Activated CD4-positive, CD25-positive, alpha-beta regulatory T cell treated with anti-CD3 and anti-CD28 coated beads, Interleukin-2, amount 50 U/mL, for 24 hours (primary cell): ENCODE data around the gene LAMA3.
"Not testable (repeated sequence)": the region's sequence is repeated elsewhere in the genome, so short reads cannot be mapped to it uniquely, and the experiment has no call there.

ENCODE experiments used
- ATAC-seq, 2 donors: fragments of 150-1000 bp; cut with Tn5 transposase; one replicate each; pipeline ENCODE4 v1.10.0; 2021; ENCODE audit warnings: mild to moderate bottlenecking in 1 of 2, moderate library complexity in 1 of 2

Gene LAMA3

GRCh38 chr18:23710068-23710527 lies 20.8 kb downstream of the LAMA3 start:
- no peak for ATAC-seq

DNA sequence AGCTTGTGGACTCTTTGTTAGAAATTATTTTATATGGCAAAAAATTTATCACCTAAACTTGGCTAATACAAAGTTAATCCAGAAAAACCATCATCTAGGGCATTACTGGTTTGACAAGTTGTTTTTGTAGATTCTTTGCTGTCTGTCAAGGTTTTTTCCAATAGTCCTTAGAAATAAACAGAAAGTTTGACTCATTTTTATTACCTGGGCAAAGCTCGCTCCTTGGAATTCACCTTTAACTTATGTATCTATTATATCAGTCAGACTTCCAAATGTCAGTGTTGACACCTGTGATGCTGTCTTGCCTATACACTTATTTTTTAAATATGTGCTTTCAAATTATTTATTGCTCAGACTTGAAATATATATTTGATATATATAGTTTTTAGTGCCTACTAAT lies 21.7 kb downstream of the LAMA3 start:
- ATAC-seq: no peak

- no peak for ATAC-seq
These were observed 22.2 kb downstream of the LAMA3 start for GRCh38 chr18:23711426-23711825.

DNA sequence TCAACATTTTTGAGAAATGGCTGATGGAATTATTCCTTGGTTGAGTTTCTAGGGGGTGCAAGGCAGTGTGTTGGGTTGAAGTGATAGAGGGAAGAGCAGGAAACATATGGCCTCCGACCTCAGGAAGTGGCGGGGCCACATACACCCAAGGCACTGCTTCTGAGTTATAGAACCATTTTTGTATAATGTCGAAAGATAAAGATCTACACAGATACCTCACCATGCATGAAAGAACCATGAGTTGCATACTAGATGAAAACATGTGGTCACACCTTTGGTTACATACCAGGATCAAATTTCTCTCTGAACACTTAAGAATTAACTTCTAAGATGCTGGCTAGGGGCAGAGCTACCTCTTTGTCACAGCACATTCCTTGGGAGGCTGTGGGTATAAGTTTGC lies 23.2 kb downstream of the LAMA3 start:
- ATAC-seq: peak in 1 of 2 donors; percentile 36

GRCh38 chr18:23714576-23714975 lies 25.3 kb downstream of the LAMA3 start:
- ATAC-seq: no peak

DNA sequence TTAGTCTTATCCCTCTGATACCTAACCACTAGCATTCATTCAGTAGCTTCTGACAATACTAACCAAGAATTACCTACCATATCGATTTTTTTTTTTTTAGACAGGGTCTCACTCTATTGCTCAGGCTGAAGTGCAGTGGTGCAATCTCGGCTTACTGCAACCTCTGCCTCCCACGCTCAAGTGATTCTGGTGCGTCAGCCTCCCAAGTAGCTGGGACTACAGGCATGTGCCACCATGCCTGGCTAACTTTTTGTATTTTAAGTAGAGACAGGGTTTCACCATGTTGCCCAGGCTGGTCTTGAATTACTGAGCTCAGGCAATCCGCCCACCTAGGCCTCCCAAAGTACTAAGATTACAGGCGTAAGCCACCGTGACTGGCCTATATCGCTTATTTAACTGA lies 26.8 kb downstream of the LAMA3 start:
- not testable (repeated sequence) for ATAC-seq

GRCh38 chr18:23716516-23716915 lies 27.3 kb downstream of the LAMA3 start:
- ATAC-seq: no peak

- ATAC-seq: no peak
These were observed 27.7 kb downstream of the LAMA3 start for GRCh38 chr18:23716966-23717365.

- ATAC-seq: no peak
These were observed 29.0 kb downstream of the LAMA3 start for GRCh38 chr18:23718243-23718720.

GRCh38 chr18:23718731-23719130 lies 29.5 kb downstream of the LAMA3 start:
- ATAC-seq: no peak

GRCh38 chr18:23719634-23720201 lies 30.5 kb downstream of the LAMA3 start:
- ATAC-seq: no peak

DNA sequence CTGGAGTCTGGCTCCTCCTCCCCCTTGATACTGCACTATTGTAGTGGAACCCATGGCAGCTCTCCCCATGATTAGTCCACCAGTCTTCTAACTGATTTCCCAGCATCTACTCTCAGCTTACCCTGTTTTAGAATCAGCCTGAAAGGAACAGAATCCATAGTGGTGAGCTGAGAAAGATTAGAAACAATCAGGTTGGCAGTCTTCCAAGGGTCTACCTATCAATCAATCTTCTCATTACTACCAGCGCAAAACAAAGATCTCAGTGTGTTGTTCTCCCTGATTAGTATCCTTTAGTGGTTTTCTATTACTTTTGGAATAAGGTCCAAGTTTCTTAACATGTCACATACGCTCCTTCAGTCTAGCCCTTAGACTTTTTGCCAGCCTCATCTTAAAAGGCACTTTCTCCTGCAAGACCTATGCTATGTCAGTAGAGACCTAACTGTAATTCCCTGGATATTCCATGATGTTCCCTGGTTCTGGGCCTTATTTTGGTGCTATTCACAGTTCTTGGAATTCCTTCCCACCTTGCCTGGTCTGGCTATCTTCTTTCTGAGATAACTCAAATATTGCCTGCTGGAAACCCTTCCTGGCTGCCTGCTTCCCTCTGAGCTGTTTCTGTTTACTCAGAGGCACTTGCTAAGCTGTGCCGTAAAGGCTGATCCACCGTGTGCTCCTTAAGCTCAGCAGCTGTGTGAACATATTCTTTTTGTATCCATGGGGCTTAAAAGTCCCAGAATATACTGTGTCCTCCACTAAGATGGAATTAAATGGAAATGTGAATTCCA lies 32.6 kb downstream of the LAMA3 start:
- no peak for ATAC-seq

DNA sequence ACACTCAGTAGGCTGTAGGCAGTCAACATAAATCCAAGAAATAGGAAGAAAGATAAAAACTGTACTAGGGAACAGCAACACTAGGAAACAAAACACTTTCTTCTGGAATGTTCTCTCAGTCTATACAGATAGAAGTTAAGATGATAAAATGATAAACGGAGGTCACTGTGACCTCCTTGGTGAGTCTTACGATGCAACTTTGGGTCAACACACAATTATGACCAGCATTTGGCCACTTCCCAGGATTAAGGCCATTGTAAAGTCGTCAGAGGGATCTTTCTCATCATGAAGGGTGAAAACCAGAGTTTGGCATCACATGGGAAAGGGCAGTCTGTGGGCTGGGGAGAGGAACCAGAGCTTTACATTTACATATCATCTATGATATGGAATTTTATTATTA lies 33.4 kb downstream of the LAMA3 start:
- ATAC-seq: no peak

- ATAC-seq: no peak
These were observed 33.9 kb downstream of the LAMA3 start for GRCh38 chr18:23723121-23723520.

DNA sequence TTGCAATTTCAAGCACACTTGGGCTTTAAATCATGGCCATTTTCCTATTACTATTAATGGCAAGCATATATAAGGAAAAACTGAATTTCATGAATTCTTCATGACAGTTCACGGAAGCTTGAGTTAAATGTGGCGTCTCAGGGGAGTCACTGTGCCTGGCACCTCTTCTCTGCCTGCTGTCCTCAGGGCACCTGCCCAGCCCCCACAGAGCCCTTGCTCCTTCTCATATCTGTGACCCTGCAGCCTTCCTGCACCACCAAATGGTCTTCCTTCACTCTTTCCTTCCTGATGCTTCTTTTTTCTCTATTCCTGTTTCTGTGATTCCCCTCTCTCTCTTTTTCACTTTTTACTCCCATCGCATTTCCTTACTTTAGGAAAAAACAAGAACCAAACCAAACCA lies 35.4 kb downstream of the LAMA3 start:
- ATAC-seq: no peak

- ATAC-seq: no peak
These were observed 36.1 kb downstream of the LAMA3 start for GRCh38 chr18:23725351-23725750.

GRCh38 chr18:23725827-23726661 lies 36.8 kb downstream of the LAMA3 start:
- ATAC-seq: no peak

- no peak for ATAC-seq
These were observed 38.6 kb downstream of the LAMA3 start for GRCh38 chr18:23727707-23728493.

- ATAC-seq: no peak
These were observed 41.6 kb downstream of the LAMA3 start for GRCh38 chr18:23730857-23731256.

- ATAC-seq: no peak
These were observed 42.6 kb downstream of the LAMA3 start for GRCh38 chr18:23731861-23732260.

DNA sequence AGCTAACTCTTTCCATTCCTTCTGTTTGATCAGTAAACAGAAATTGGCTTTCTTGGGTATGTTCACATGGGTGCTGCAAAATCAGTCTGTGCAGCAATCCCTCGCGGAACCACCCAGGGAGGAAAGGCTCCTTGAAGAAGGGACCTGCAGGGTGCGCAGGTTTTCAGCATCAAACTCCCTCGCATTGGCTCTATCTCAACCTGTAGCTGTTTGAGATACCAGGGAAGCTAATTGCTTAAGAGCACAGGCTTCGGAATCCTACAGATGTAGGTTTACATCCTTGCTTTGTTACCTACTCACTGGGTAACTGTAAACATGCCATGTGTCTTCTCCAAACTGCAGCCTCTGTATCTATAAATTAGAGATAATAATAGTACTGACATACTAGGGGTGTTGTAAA lies 43.2 kb downstream of the LAMA3 start:
- ATAC-seq: no peak

DNA sequence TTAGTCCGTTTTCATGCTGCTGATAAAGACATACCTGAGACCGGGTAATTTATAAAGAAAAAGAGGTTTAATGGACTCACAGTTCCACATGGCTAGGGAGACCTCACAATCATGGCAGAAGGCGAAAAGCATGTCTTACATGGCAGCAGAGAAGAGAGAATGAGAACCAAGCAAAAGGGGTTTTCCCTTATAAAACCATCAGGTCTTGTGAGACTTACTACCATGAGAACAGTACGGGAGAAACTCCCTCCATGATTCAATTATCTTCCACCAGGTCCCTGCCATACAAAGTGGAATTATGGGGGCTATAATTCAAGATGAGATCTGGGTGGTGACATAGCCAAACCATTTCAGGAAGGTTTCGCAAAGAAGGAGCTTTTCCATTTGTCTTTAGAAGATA lies 44.0 kb downstream of the LAMA3 start:
- ATAC-seq: peak in 1 of 2 donors; percentile 7

- no peak for ATAC-seq
These were observed 44.6 kb downstream of the LAMA3 start for GRCh38 chr18:23733895-23734294.
